Thymus (tissue), 14 donors: ENCODE data around the gene FOLR3. TPM values are rescaled to one million over a fixed set of nuclear protein-coding genes. Genes with fewer than 3 reads are reported as not detected.
"Not testable (repeated sequence)": the region's sequence is repeated elsewhere in the genome, so short reads cannot be mapped to it uniquely, and the experiment has no call there.

Experiments used
- DNase-seq, 9 donors: peaks; one replicate each; pipeline ENCODE4 v3.0.0-alpha.2; 2013; ENCODE audit warnings: low spot score in 9 of 9, low read depth in 6 of 9, missing footprints in 1 of 9
- H3K27ac ChIP-seq, 2 donors: one replicate each; pipeline ENCODE4 v1.5.1; 2013; ENCODE audit warnings: control low read depth in 1 of 2, low read depth in 1 of 2, low read length in 1 of 2, mild to moderate bottlenecking in 1 of 2, moderate library complexity in 1 of 2
- H3K27me3 ChIP-seq, 2 donors: one replicate each; pipeline ENCODE4 v1.5.1; 2013; ENCODE audit warnings: low read length in 1 of 2; ENCODE audit not compliant: control insufficient read depth in 2 of 2, insufficient read depth in 1 of 2
- H3K36me3 ChIP-seq, 2 donors: one replicate each; pipeline ENCODE4 v1.5.1; 2013; ENCODE audit warnings: low read length in 1 of 2, mild to moderate bottlenecking in 1 of 2, moderate library complexity in 1 of 2; ENCODE audit not compliant: control insufficient read depth in 2 of 2, insufficient read depth in 2 of 2
- H3K4me1 ChIP-seq, 2 donors: one replicate each; pipeline ENCODE4 v1.5.1; 2013; ENCODE audit warnings: low read length in 2 of 2; ENCODE audit not compliant: control insufficient read depth in 2 of 2, insufficient read depth in 2 of 2
- H3K4me3 ChIP-seq, 2 donors: one replicate each; pipeline ENCODE4 v1.5.1; 2013; ENCODE audit warnings: low read length in 2 of 2, control low read depth in 1 of 2, mild to moderate bottlenecking in 1 of 2
- H3K9me3 ChIP-seq, 2 donors: one replicate each; pipeline ENCODE4 v1.5.1; 2013; ENCODE audit warnings: low read length in 1 of 2, mild to moderate bottlenecking in 1 of 2; ENCODE audit not compliant: control insufficient read depth in 2 of 2, insufficient read depth in 1 of 2
- WGBS: extraction: QIAGEN DNeasy Blood & Tissue Kit; methylation state at CpG from one replicate; pipeline ENCODE4 v1.1.7; 2013; 5-methylcytosine and 5-hydroxymethylcytosine counted together
- long read RNA-seq, 10 donors: transcript quantifications; one replicate each; lab custom pipeline, GENCODE V29; 2026
- polyA plus RNA-seq: library from polyadenylated mRNA; stranded (reverse); fragments of 200-250 nt; gene quantifications from one replicate; pipeline ENCODE4 v1.2.3, GENCODE V29; 2013
- total RNA-seq: library from RNA; stranded (reverse); fragments of 120-200 nt; gene quantifications from one replicate; pipeline ENCODE4 v1.2.4, GENCODE V29; 2013
- donor health status: healthy.

The FOLR3 gene
- total RNA-seq (0.33 TPM), polyA plus RNA-seq (0.82 TPM)
- long read RNA-seq, donor 1, result 0 reads
- long read RNA-seq, donor 2, result 0 reads
- long read RNA-seq, donor 3, result 0 reads
- long read RNA-seq, donor 4, result 0 reads
- long read RNA-seq, donor 5, partial matches to known transcripts, result 0 of 2 reads
- long read RNA-seq, donor 5, other reads (novel, unspliced or antisense), result 0 of 2 reads
- long read RNA-seq, donor 6, result 0 reads
- long read RNA-seq, donor 7, result 0 reads
- long read RNA-seq, donor 8, result 0 reads
- long read RNA-seq, donor 9, result 0 reads
- long read RNA-seq, donor 10, result 0 reads

DNA sequence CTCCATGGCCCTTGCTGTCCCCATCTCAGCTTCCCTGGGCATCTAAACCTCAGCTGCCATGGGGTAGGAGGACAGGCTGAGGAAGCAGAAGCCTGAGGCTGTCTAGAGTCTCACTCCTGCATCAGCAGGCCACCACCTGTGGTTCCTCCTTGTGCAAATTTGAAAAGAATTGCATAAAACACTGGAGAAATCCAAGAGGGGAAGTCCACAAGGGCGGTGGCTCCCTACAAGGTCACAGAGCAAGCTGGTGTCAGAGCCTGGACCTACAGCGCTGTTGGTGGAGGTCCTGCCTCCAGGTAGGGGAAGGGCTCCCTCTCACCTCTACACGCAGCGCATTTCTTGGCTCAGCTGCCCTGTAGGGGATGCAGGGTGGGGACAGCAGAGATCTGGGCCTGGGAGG, at the start of gene FOLR3:
FOLR3 (plus strand) TSS at position 253 of the 400 bp plus-strand sequence. CDS start 228 bp downstream, outside the sequence.
- not testable (repeated sequence) for H3K4me3 ChIP-seq

DNA sequence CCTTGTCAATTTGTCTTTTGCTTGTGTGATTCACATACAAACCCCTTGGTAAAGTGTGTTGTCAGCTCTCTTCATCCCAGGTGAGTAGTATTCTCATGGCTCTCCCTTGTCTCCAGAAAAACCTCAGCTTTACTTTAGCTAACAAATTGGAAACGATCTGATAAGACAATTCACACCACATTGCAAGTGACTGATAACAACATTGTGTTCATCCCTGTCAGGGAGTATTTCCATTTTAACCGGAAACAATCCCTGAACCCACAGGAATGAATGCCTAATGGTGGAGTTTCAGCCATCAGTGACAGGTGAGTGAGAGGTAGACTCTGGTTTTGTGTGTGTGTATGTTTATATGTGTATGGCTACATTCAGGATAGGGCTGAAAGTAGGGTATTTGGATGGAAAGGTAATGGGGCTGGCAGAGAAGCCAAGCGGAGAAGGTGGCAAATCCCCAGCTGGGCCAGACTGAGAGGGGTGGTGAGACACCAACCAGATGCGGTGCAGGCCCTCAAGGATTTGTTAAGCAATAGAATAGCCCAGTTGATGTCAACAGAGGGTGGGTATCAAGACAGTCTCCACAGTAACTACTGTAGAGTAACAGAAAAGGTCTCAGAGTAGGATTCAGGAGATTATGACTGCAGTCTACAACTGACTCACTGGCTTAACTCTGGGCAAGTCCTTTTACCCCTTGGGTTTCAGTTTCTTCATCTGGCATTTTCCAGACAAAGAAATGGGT, 47.3 kb upstream of the FOLR3 start:
- Histone ChIP-seq H3K4me1 (peaks cover 0 to 10% of the 10 kb centered on the region in 2 donors), H3K27me3 (no peaks in the 10 kb centered on the region), H3K36me3 (peaks cover 0 to 27% of the 10 kb centered on the region in 2 donors), H3K9me3 (no peaks in the 10 kb centered on the region), H3K4me3 (no peak overlapping the region), H3K27ac (no peak overlapping the region)
- no peak for DNase-seq
- WGBS, result 96% methylated on average over 4 of the region's 4 CpGs

More for the DNA sequence above, at the start of gene FOLR3:
- H3K27me3 ChIP-seq, result peaks cover 0 to 10% of the 10 kb centered on the region in 2 donors
- H3K4me1 ChIP-seq, H3K27ac ChIP-seq, DNase-seq, H3K9me3 ChIP-seq, H3K36me3 ChIP-seq: not testable (repeated sequence)
- 97% methylated on average over 4 of the region's 4 CpGs for WGBS

DNA sequence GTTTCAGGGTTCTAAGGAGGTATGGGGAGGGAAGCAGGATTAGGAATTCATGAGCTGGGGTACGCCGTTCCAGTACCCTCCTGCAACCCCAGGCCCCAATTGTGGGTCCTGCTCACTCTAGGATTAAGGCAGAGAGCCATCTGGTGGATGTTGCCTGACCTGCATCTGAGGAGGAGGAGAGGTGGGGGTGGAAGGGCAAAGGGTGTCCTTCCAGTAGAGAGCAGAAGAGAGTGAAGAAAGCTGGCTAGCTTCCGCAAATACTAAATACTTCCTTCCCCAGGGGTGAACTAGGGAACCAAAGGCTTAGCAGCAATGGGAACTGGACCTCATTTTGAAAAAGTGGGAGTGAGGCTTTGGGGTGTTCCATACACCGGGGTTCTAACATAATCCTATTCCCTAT, 44.2 kb upstream of the FOLR3 start:
- H3K36me3 ChIP-seq, result peaks cover 11 to 38% of the 10 kb centered on the region in 2 donors
- peak overlapping the region in 1 of 2 donors; percentile 29 for H3K27ac ChIP-seq
- WGBS, result 60% methylated on average over 4 of the region's 4 CpGs
- peak in 8 of 9 donors; percentile 46 to 88 (median 65) for DNase-seq
- peaks cover 0 to 10% of the 10 kb centered on the region in 2 donors for H3K4me1 ChIP-seq
- no peak overlapping the region for H3K4me3 ChIP-seq
- H3K27me3 ChIP-seq, result no peaks in the 10 kb centered on the region
- H3K9me3 ChIP-seq, result no peaks in the 10 kb centered on the region

DNA sequence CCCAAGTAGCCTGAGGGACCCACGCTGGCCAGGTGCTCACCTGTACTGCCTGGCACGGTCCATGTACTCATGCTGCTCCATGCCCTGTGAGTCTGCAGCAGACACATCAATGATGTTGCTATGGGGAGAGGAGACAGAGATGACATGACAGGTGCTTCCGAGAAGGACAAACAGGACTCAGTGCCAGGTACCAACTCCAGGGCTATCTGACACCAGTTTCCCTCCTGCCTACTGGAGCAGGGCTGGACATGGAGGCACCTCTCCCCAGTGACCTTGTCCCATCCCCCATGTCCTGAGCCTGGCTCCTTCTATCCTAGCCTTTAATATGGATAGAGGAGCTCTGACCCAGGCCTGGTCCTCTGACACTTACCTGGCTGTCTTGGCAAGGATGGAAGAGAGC, 36.8 kb upstream of the FOLR3 start:
- Histone ChIP-seq H3K4me1 (peaks cover 15 to 35% of the 10 kb centered on the region in 2 donors), H3K36me3 (peaks cover 40 to 54% of the 10 kb centered on the region in 2 donors), H3K9me3 (no peaks in the 10 kb centered on the region), H3K4me3 (no peak overlapping the region), H3K27ac (no peak overlapping the region), H3K27me3 (no peaks in the 10 kb centered on the region)
- DNase-seq, result no peak
- over 99% methylated on average over 3 of the region's 3 CpGs for WGBS

DNA sequence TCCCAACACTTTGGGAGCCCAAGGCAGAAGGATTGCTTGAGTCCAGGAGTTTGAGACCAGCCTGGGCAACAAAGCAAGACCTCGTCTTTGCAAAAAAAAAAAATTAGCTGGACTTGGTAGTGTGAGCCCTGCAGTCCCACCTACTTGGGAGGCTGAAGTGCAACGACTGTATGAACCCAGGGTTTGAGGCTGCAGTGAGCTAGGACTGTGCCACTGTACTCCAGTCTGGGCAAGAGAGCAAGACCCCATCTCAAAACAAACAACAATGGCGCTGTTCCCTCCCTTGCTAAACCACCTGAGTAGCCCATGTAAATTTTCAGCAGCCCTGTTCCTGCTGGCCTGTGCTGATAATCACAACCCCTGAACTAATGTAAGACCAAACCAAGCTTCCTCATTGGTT, 35.5 kb upstream of the FOLR3 start:
- DNase-seq, result no peak
- no peaks in the 10 kb centered on the region for H3K9me3 ChIP-seq
- no peaks in the 10 kb centered on the region for H3K27me3 ChIP-seq
- no peak overlapping the region for H3K27ac ChIP-seq
- peaks cover 32 to 46% of the 10 kb centered on the region in 2 donors for H3K36me3 ChIP-seq
- no peak overlapping the region for H3K4me3 ChIP-seq
- 72% methylated on average over 3 of the region's 3 CpGs for WGBS
- peaks cover 15 to 38% of the 10 kb centered on the region in 2 donors for H3K4me1 ChIP-seq

DNA sequence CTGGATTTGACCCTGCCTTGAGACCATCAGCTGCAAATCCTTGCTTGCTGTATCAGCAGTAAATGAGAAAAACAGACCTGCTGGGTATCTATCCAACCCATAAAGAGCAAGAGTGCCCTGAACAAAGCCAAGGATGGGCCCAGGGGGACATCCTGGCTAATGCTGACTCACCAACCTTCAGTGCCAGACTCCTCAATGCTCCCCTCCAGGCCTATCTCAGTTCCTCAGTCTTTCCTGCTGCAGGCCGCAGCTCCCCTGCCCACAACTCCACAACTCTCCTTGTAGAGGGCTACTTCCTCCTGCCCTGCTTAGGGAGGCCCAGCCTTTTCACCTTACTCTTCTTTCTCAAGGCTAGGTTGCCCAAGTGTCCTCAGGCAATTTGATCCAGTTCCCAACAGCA, 35.1 kb upstream of the FOLR3 start:
- no peak for DNase-seq

DNA sequence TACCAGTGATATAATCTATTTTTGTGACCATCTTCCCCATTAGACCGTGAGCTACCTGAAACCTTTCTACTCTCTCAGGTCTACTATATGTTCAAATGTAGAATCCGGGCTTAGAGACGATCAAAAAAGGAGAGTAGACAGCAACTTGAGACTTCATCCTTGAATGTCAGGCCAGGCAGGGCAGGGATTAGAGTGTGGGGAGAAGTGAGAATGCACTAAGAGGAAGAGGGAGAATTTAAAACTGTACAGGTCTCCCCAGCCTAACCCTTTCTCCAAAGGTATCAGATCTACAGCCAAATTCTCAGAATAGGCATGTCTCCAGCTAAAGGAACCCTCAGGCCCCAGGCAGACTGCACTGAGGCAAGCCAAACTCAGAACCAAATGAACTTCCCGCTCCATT, 33.4 kb upstream of the FOLR3 start:
- Histone ChIP-seq H3K9me3 (no peaks in the 10 kb centered on the region), H3K36me3 (peaks cover 24 to 36% of the 10 kb centered on the region in 2 donors), H3K27ac (peak overlapping the region in 1 of 2 donors; percentile 82), H3K27me3 (no peaks in the 10 kb centered on the region), H3K4me1 (peaks cover 15 to 38% of the 10 kb centered on the region in 2 donors), H3K4me3 (peak overlapping the region; percentile 67 to 98)
- WGBS, result 48% methylated on average over 4 of the region's 4 CpGs
- DNase-seq, result no peak

More for the DNA sequence above, 35.1 kb upstream of the FOLR3 start:
- Histone ChIP-seq H3K27me3 (no peaks in the 10 kb centered on the region), H3K36me3 (peaks cover 29 to 42% of the 10 kb centered on the region in 2 donors), H3K4me1 (peaks cover 15 to 38% of the 10 kb centered on the region in 2 donors), H3K4me3 (no peak overlapping the region), H3K27ac (peak overlapping the region in 1 of 2 donors; percentile 33), H3K9me3 (no peaks in the 10 kb centered on the region)
- WGBS, result 44% methylated on average over 1 of the region's 1 CpG

DNA sequence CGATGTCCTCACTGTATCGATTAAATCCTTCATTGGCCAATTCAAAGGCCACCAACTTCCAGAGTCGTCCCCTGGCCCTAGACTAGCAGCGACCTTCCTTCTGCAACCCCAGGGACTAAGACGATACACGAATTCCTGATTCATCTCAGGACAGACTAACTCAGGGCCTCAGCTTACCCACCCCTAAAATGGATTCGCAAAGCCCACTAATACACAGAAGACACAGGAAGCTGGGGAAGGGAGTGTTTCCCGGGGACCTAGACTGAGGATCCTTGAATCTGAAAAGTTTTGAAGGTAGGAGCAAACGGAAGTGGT, 32.9 kb upstream of the FOLR3 start:
- no peak for DNase-seq
- 3% methylated on average over 9 of the region's 9 CpGs for WGBS
- Histone ChIP-seq H3K27me3 (no peaks in the 10 kb centered on the region), H3K9me3 (no peaks in the 10 kb centered on the region), H3K36me3 (peaks cover 20 to 36% of the 10 kb centered on the region in 2 donors), H3K4me3 (peak overlapping the region; percentile 67 to 98), H3K27ac (peak overlapping the region; percentile 82 to 88), H3K4me1 (peaks cover 15 to 38% of the 10 kb centered on the region in 2 donors)
